Skeletal muscle tissue (tissue), 4 donors: ENCODE measurements around the gene AUTS2. TPM values are rescaled to one million over a fixed set of nuclear protein-coding genes. Genes with fewer than 3 reads are reported as not detected.

Experiments used
- H3K27ac ChIP-seq: one replicate; pipeline ENCODE4 v1.7.0; 2013; ENCODE audit warnings: mild to moderate bottlenecking, low read depth, low read length, inconsistent platforms
- H3K27me3 ChIP-seq, 3 donors: one replicate each; pipeline ENCODE4 v1.7.0; 2013; ENCODE audit warnings: low read length in 3 of 3; ENCODE audit not compliant: control insufficient read depth in 3 of 3, insufficient read depth in 3 of 3
- H3K36me3 ChIP-seq, 3 donors: one replicate each; pipeline ENCODE4 v1.7.0; 2013; ENCODE audit warnings: low read length in 3 of 3; ENCODE audit not compliant: control insufficient read depth in 3 of 3, insufficient read depth in 3 of 3
- H3K4me1 ChIP-seq, 3 donors: one replicate each; pipeline ENCODE4 v1.7.0; 2013; ENCODE audit warnings: low read length in 3 of 3, mild to moderate bottlenecking in 3 of 3; ENCODE audit not compliant: control insufficient read depth in 3 of 3, insufficient read depth in 3 of 3
- H3K4me3 ChIP-seq, 3 donors: one replicate each; pipeline ENCODE4 v1.7.0; 2013; ENCODE audit warnings: low read length in 3 of 3
- H3K9ac ChIP-seq, 3 donors: one replicate each; pipeline ENCODE4 v1.7.0; 2013; ENCODE audit warnings: low read length in 3 of 3, mild to moderate bottlenecking in 3 of 3, moderate library complexity in 2 of 3, low read depth in 1 of 3
- H3K9me3 ChIP-seq, 3 donors: one replicate each; pipeline ENCODE4 v1.7.0; 2013; ENCODE audit warnings: low read length in 3 of 3; ENCODE audit not compliant: control insufficient read depth in 3 of 3
- total RNA-seq: library from RNA; depleted of rRNA; stranded (reverse); fragments of >200 nt; gene quantifications from one replicate; pipeline ENCODE4 v1.2.3, GENCODE V29; 2014
- donor health status: Osteomylitis.

The AUTS2 gene
- total RNA-seq, 1 donor from 2014 or later = 43.3 TPM

GRCh38 chr7:70408477-70408876 is 810.2 kb downstream of the AUTS2 start:
- Histone ChIP-seq H3K9me3 (no peaks in the 10 kb centered on the region), H3K27ac (no peak overlapping the region), H3K27me3 (no peaks in the 10 kb centered on the region)

GRCh38 chr7:70408891-70409290 is 810.6 kb downstream of the AUTS2 start:
- Histone ChIP-seq H3K9me3 (no peaks in the 10 kb centered on the region), H3K27me3 (no peaks in the 10 kb centered on the region), H3K27ac (no peak overlapping the region), H3K36me3 (no peaks in the 10 kb centered on the region), H3K4me1 (no peaks in the 10 kb centered on the region), H3K4me3 (no peak overlapping the region), H3K9ac (no peak overlapping the region)

More at GRCh38 chr7:70408477-70408876, 810.2 kb downstream of the AUTS2 start:
- no peak overlapping the region for H3K9ac ChIP-seq
- H3K4me1 ChIP-seq = no peaks in the 10 kb centered on the region
- no peaks in the 10 kb centered on the region for H3K36me3 ChIP-seq
- H3K4me3 ChIP-seq = no peak overlapping the region

GRCh38 chr7:70410134-70410750 is 812.0 kb downstream of the AUTS2 start:
- H3K27ac ChIP-seq = no peak overlapping the region
- H3K9ac ChIP-seq = no peak overlapping the region
- H3K4me3 ChIP-seq = no peak overlapping the region
- no peaks in the 10 kb centered on the region for H3K9me3 ChIP-seq
- H3K4me1 ChIP-seq = no peaks in the 10 kb centered on the region
- no peaks in the 10 kb centered on the region for H3K36me3 ChIP-seq
- no peaks in the 10 kb centered on the region for H3K27me3 ChIP-seq

GRCh38 chr7:70414368-70414767 is 816.1 kb downstream of the AUTS2 start:
- Histone ChIP-seq H3K27ac (no peak overlapping the region), H3K9ac (no peak overlapping the region), H3K4me3 (no peak overlapping the region), H3K36me3 (no peaks in the 10 kb centered on the region), H3K4me1 (peaks cover 0 to 6% (median 0%) of the 10 kb centered on the region in 3 donors), H3K9me3 (no peaks in the 10 kb centered on the region), H3K27me3 (no peaks in the 10 kb centered on the region)

- peaks cover 0 to 6% (median 0%) of the 10 kb centered on the region in 3 donors for H3K4me1 ChIP-seq
Measured at GRCh38 chr7:70415179-70415972, 817.1 kb downstream of the AUTS2 start.

GRCh38 chr7:70416347-70416985 is 818.2 kb downstream of the AUTS2 start:
- Histone ChIP-seq H3K9ac (no peak overlapping the region), H3K4me1 (peaks cover 0 to 6% (median 0%) of the 10 kb centered on the region in 3 donors), H3K27ac (no peak overlapping the region), H3K9me3 (no peaks in the 10 kb centered on the region), H3K36me3 (no peaks in the 10 kb centered on the region), H3K27me3 (no peaks in the 10 kb centered on the region), H3K4me3 (no peak overlapping the region)

More at GRCh38 chr7:70415179-70415972, 817.1 kb downstream of the AUTS2 start:
- Histone ChIP-seq H3K9ac (no peak overlapping the region), H3K27me3 (no peaks in the 10 kb centered on the region), H3K4me3 (no peak overlapping the region), H3K9me3 (no peaks in the 10 kb centered on the region), H3K36me3 (no peaks in the 10 kb centered on the region), H3K27ac (no peak overlapping the region)

- Histone ChIP-seq H3K9me3 (no peaks in the 10 kb centered on the region), H3K9ac (no peak overlapping the region), H3K4me3 (no peak overlapping the region), H3K36me3 (no peaks in the 10 kb centered on the region), H3K4me1 (peaks cover 0 to 6% (median 0%) of the 10 kb centered on the region in 3 donors), H3K27ac (no peak overlapping the region), H3K27me3 (no peaks in the 10 kb centered on the region)
Measured at GRCh38 chr7:70416986-70417655, 818.8 kb downstream of the AUTS2 start.

GRCh38 chr7:70419526-70420380 is 821.5 kb downstream of the AUTS2 start:
- Histone ChIP-seq H3K36me3 (no peaks in the 10 kb centered on the region), H3K9ac (no peak overlapping the region), H3K27ac (no peak overlapping the region), H3K27me3 (no peaks in the 10 kb centered on the region), H3K4me3 (no peak overlapping the region), H3K9me3 (no peaks in the 10 kb centered on the region), H3K4me1 (peaks cover 0 to 6% (median 0%) of the 10 kb centered on the region in 3 donors)

- no peaks in the 10 kb centered on the region for H3K27me3 ChIP-seq
- H3K9me3 ChIP-seq = no peaks in the 10 kb centered on the region
- no peak overlapping the region for H3K4me3 ChIP-seq
- peaks cover 0 to 6% (median 0%) of the 10 kb centered on the region in 3 donors for H3K4me1 ChIP-seq
- H3K9ac ChIP-seq = no peak overlapping the region
- no peak overlapping the region for H3K27ac ChIP-seq
- H3K36me3 ChIP-seq = no peaks in the 10 kb centered on the region
Measured at GRCh38 chr7:70420381-70420662, 822.0 kb downstream of the AUTS2 start.
